Measurements from ENCODE around the gene TOLLIP.

The TOLLIP gene

GRCh38 chr11:1234054-1234720, 75.2 kb downstream of the TOLLIP start:
- Histone ChIP-seq H3K9me3 (ENCODE audit: control insufficient read depth, insufficient read depth, low read length) (no peaks in the 10 kb centered on the region), H3K4me1 (ENCODE audit: control insufficient read depth, insufficient read depth, low read length) (no peaks in the 10 kb centered on the region), H3K4me3 (ENCODE audit: low read depth, low read length) (no peak overlapping the region)

GRCh38 chr11:1233351-1234053, 75.9 kb downstream of the TOLLIP start:
- H3K36me3 ChIP-seq (ENCODE audit: control insufficient read depth, insufficient read depth, low read length), result no peaks in the 10 kb centered on the region
- no peak overlapping the region for H3K9ac ChIP-seq (ENCODE audit: low read depth, low read length)
- H3K9me3 ChIP-seq (ENCODE audit: control insufficient read depth, insufficient read depth, low read length), result no peaks in the 10 kb centered on the region
- no peaks in the 10 kb centered on the region for H3K4me1 ChIP-seq (ENCODE audit: control insufficient read depth, insufficient read depth, low read length)
- H3K4me3 ChIP-seq (ENCODE audit: low read depth, low read length), result no peak overlapping the region
- no peaks in the 10 kb centered on the region for H3K27me3 ChIP-seq (ENCODE audit: control insufficient read depth, insufficient read depth, low read length)

More at GRCh38 chr11:1234054-1234720, 75.2 kb downstream of the TOLLIP start:
- Histone ChIP-seq H3K27me3 (ENCODE audit: control insufficient read depth, insufficient read depth, low read length) (no peaks in the 10 kb centered on the region), H3K9ac (ENCODE audit: low read depth, low read length) (no peak overlapping the region), H3K36me3 (ENCODE audit: control insufficient read depth, insufficient read depth, low read length) (no peaks in the 10 kb centered on the region)

GRCh38 chr11:1232883-1233321, 76.5 kb downstream of the TOLLIP start:
- no peaks in the 10 kb centered on the region for H3K9me3 ChIP-seq (ENCODE audit: control insufficient read depth, insufficient read depth, low read length)
- H3K27me3 ChIP-seq (ENCODE audit: control insufficient read depth, insufficient read depth, low read length), result no peaks in the 10 kb centered on the region
- H3K36me3 ChIP-seq (ENCODE audit: control insufficient read depth, insufficient read depth, low read length), result no peaks in the 10 kb centered on the region
- H3K4me1 ChIP-seq (ENCODE audit: control insufficient read depth, insufficient read depth, low read length), result no peaks in the 10 kb centered on the region
- no peak overlapping the region for H3K9ac ChIP-seq (ENCODE audit: low read depth, low read length)
- no peak overlapping the region for H3K4me3 ChIP-seq (ENCODE audit: low read depth, low read length)

- Histone ChIP-seq H3K36me3 (ENCODE audit: control insufficient read depth, insufficient read depth, low read length) (no peaks in the 10 kb centered on the region), H3K9me3 (ENCODE audit: control insufficient read depth, insufficient read depth, low read length) (no peaks in the 10 kb centered on the region), H3K27me3 (ENCODE audit: control insufficient read depth, insufficient read depth, low read length) (no peaks in the 10 kb centered on the region), H3K4me3 (ENCODE audit: low read depth, low read length) (no peak overlapping the region), H3K9ac (ENCODE audit: low read depth, low read length) (no peak overlapping the region), H3K4me1 (ENCODE audit: control insufficient read depth, insufficient read depth, low read length) (no peaks in the 10 kb centered on the region)
Measured at GRCh38 chr11:1232021-1232882, 77.2 kb downstream of the TOLLIP start.

GRCh38 chr11:1231396-1232020, 77.9 kb downstream of the TOLLIP start:
- H3K9me3 ChIP-seq (ENCODE audit: control insufficient read depth, insufficient read depth, low read length), result no peaks in the 10 kb centered on the region
- H3K27me3 ChIP-seq (ENCODE audit: control insufficient read depth, insufficient read depth, low read length), result no peaks in the 10 kb centered on the region
- no peaks in the 10 kb centered on the region for H3K4me1 ChIP-seq (ENCODE audit: control insufficient read depth, insufficient read depth, low read length)
- no peak overlapping the region for H3K4me3 ChIP-seq (ENCODE audit: low read depth, low read length)
- no peaks in the 10 kb centered on the region for H3K36me3 ChIP-seq (ENCODE audit: control insufficient read depth, insufficient read depth, low read length)
- H3K9ac ChIP-seq (ENCODE audit: low read depth, low read length), result no peak overlapping the region

- peaks cover 2% of the 10 kb centered on the region for H3K36me3 ChIP-seq (ENCODE audit: control insufficient read depth, insufficient read depth, low read length)
- no peaks in the 10 kb centered on the region for H3K9me3 ChIP-seq (ENCODE audit: control insufficient read depth, insufficient read depth, low read length)
- H3K4me1 ChIP-seq (ENCODE audit: control insufficient read depth, insufficient read depth, low read length), result no peaks in the 10 kb centered on the region
- H3K4me3 ChIP-seq (ENCODE audit: low read depth, low read length), result no peak overlapping the region
- no peak overlapping the region for H3K9ac ChIP-seq (ENCODE audit: low read depth, low read length)
- H3K27me3 ChIP-seq (ENCODE audit: control insufficient read depth, insufficient read depth, low read length), result no peaks in the 10 kb centered on the region
Measured at GRCh38 chr11:1230456-1231395, 78.7 kb downstream of the TOLLIP start.

DNA sequence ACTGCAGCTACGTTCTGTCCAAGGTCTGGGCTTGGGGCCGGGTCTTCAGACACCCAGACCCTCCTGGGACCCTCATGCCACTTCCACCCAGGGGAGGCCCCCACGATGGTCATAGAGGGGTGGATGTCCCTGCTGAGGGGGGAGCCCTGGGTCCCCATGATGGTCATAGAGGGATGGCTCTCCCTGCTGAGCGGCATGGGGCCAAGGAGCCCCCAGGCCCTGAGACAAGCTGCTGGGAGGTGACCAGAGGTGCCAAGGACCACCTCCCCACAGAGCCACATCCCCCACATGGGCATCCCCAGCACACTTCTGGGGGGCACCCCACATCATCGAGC, 79.3 kb downstream of the TOLLIP start:
- Histone ChIP-seq H3K4me1 (ENCODE audit: control insufficient read depth, insufficient read depth, low read length) (no peaks in the 10 kb centered on the region), H3K27me3 (ENCODE audit: control insufficient read depth, insufficient read depth, low read length) (no peaks in the 10 kb centered on the region), H3K36me3 (ENCODE audit: control insufficient read depth, insufficient read depth, low read length) (peaks cover 3% of the 10 kb centered on the region), H3K9ac (ENCODE audit: low read depth, low read length) (no peak overlapping the region), H3K9me3 (ENCODE audit: control insufficient read depth, insufficient read depth, low read length) (no peaks in the 10 kb centered on the region), H3K4me3 (ENCODE audit: low read depth, low read length) (no peak overlapping the region)

- Histone ChIP-seq H3K36me3 (ENCODE audit: control insufficient read depth, insufficient read depth, low read length) (peaks cover 3% of the 10 kb centered on the region), H3K4me3 (ENCODE audit: low read depth, low read length) (no peak overlapping the region), H3K27me3 (ENCODE audit: control insufficient read depth, insufficient read depth, low read length) (no peaks in the 10 kb centered on the region), H3K9ac (ENCODE audit: low read depth, low read length) (no peak overlapping the region), H3K9me3 (ENCODE audit: control insufficient read depth, insufficient read depth, low read length) (no peaks in the 10 kb centered on the region), H3K4me1 (ENCODE audit: control insufficient read depth, insufficient read depth, low read length) (no peaks in the 10 kb centered on the region)
Measured at GRCh38 chr11:1229471-1230120, 79.8 kb downstream of the TOLLIP start.

- H3K9me3 ChIP-seq (ENCODE audit: control insufficient read depth, insufficient read depth, low read length), result no peaks in the 10 kb centered on the region
- H3K27me3 ChIP-seq (ENCODE audit: control insufficient read depth, insufficient read depth, low read length), result no peaks in the 10 kb centered on the region
- H3K4me3 ChIP-seq (ENCODE audit: low read depth, low read length), result no peak overlapping the region
- H3K36me3 ChIP-seq (ENCODE audit: control insufficient read depth, insufficient read depth, low read length), result peaks cover 3% of the 10 kb centered on the region
- no peaks in the 10 kb centered on the region for H3K4me1 ChIP-seq (ENCODE audit: control insufficient read depth, insufficient read depth, low read length)
- no peak overlapping the region for H3K9ac ChIP-seq (ENCODE audit: low read depth, low read length)
Measured at GRCh38 chr11:1228921-1229451, 80.4 kb downstream of the TOLLIP start.

DNA sequence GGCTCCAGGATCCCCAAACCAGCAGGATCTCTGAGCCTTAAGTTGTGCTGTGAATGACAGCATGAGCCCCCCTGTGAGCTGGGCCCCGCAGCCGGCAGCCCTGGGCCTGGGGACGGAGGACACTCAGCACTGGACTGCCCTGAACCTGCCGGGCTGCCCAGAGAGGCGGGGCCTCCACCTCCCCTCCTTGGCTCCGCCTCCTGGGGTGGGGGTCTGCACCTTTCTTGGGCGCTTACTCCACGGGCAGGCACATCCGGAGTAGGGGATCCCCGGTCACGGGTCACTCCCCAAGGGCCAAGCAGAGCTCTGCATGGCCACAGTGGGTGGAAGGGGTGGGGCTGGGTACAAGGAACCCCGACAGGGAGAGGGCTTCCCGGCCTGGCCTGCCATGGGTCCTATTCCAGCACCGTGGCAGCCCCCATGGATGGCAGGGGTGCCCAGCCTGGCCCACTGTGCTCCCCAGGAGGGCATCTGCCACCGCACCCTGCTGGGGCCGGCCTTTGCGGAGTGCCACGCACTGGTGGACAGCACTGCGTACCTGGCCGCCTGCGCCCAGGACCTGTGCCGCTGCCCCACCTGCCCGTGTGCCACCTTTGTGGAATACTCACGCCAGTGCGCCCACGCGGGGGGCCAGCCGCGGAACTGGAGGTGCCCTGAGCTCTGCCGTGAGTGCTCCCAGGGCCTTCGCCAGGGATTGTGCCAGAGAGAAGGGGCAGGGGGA, 81.2 kb downstream of the TOLLIP start:
- H3K9ac ChIP-seq (ENCODE audit: low read depth, low read length), result no peak overlapping the region
- H3K27me3 ChIP-seq (ENCODE audit: control insufficient read depth, insufficient read depth, low read length), result no peaks in the 10 kb centered on the region
- no peaks in the 10 kb centered on the region for H3K9me3 ChIP-seq (ENCODE audit: control insufficient read depth, insufficient read depth, low read length)
- no peaks in the 10 kb centered on the region for H3K4me1 ChIP-seq (ENCODE audit: control insufficient read depth, insufficient read depth, low read length)
- no peak overlapping the region for H3K4me3 ChIP-seq (ENCODE audit: low read depth, low read length)
- peaks cover 3% of the 10 kb centered on the region for H3K36me3 ChIP-seq (ENCODE audit: control insufficient read depth, insufficient read depth, low read length)

Data from iPS-15b (cell line).